HG02571 (cell line): ENCODE data around the gene CD46.
"Not testable (repeated sequence)": the region's sequence is repeated elsewhere in the genome, so short reads cannot be mapped to it uniquely, and the experiment has no call there.

Source experiments
- ATAC-seq: cut with Tn5 transposase; IDR thresholded peaks from one replicate; pipeline ENCODE4 v1.9.1; 2021; ENCODE audit warnings: mild to moderate bottlenecking, moderate library complexity; ENCODE audit not compliant: unreplicated experiment

The CD46 gene

DNA sequence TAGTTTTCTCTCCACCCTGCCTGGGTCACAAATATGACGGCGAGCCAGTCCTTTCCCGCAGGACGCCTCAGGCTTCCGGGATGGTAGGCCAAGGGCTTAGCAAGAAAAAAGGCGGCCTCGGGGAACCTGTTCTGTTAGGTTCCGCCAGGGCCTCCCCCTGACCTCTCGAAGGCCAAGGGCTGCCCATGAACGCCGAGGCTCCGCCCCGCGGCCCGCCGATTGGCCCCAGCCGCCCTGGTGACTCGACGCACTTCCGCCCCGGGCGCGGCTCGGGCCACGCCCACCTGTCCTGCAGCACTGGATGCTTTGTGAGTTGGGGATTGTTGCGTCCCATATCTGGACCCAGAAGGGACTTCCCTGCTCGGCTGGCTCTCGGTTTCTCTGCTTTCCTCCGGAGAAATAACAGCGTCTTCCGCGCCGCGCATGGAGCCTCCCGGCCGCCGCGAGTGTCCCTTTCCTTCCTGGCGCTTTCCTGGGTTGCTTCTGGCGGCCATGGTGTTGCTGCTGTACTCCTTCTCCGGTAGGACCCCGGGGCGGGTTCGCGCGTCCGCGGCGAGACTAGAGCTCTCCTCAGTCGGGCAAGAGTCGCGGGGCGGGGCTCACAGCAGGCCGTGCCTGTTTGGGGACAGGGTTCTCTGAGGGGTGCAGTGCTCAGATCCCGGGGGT is at the start of gene CD46:
Gene CD46 (plus strand): TSS at position 265 of the 666 bp plus-strand sequence. CDS start 159 bp downstream, at position 424.
- peak; percentile 97 for ATAC-seq

DNA sequence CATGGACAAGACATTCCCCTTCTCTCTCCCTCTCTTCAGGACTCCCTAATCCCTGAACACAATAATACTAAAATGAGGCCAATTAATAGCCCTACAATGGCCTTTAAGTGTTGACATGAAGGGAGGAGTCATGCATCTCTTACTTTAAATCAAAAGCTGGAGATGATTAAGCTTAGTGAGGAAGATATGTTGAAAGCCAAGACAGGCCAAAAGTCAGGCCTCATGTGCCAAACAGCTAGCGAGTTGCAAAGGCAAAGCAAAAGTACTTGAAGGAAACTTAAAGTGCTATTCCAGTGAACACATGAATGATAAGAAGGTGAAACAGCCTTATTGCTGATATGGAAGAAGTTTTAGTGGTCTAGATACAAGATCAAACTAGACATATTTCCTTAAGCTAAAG is 49.5 kb upstream of the CD46 start:
- ATAC-seq = no peak

DNA sequence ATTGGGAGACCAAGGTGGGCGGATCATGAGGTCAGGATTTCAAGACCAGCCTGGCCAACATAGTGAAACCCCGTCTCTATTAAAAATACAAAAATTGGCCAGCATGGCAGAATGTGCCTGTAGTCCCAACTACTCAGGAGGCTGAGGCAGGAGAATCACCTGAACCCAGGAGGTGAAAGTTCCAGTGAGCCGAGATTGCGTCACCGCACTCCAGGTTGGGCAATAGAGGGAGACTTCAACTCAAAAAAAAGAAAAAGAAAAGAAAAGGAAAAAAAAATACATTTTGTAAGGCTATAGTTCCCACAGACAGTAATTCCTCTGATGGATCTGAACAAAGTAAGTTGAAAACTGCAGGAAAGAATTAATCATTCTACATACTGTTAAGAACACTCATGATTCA is 48.1 kb upstream of the CD46 start:
- ATAC-seq = no peak

DNA sequence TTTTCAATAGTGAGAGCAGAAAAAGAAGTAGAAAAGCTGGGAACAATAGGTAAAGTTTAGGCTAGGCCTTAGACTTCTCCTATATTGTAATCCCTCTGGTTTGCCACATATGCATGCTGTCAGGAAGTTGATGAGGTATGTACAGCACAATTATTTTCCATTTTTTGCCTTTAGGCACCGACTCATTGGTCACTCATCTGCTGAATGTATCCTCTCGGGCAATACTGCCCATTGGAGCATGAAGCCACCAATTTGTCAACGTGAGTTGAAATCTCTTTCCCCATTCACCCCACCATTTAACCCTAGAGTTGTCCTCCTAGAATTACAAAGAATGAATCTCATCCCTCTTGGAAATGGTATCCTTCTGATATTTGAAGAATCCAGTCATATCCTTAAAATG is 43.9 kb upstream of the CD46 start:
- not testable (repeated sequence) for ATAC-seq

DNA sequence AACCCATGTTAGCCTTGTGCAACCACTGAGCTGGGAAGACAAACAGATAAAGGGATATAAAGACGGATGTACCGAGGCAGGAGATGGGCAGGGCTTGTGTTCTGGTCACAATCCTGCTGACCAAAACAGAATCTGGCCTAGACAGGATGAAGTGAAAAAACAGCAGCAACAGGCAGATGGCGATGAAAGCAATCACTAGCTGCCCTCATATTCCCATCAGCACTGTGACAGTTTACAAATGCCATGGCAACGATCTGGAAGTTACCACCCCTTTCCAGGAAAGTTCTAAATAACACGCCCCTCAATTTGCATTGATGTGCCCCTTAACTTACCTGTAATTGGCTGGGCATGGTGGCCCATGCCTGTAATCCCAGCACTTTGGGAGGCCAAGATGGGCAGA is 40.6 kb upstream of the CD46 start:
- ATAC-seq = no peak

DNA sequence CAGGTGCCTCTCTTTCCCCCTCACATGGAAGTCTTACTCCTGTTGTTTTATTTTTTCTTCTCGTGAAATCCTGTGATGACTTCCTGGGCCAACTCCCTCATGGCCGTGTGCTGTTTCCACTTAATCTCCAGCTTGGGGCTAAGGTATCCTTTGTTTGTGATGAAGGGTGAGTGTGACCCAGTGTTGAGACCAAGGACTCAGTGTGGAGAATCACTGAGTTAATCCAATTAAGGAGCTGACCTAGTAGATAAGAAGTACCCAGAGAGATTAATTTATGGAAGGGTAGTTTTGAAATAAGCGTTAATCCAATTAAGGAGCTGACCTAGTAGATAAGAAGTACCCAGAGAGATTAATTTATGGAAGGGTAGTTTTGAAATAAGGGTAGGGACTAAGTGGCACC is 39.2 kb upstream of the CD46 start:
- not testable (repeated sequence) for ATAC-seq

DNA sequence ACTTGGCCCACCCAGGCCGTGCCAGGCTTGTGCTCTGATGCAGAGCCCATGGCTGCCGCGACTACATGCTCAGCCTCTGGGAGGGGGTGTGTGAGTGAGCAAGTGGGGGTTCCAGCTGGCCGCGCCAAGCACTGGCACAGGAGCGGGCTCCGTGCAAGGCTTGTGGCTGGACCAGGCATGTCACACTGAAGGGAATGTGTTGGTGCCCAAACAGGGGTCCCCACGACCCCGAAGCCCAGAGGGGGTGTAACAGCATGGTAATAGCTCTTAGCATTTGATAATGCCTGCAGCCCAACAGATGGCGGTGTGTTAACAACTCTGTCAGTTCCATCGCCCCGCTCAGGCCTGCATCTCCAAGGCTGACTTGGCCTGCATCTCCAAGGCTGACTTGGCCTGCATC is 38.3 kb upstream of the CD46 start:
- no peak for ATAC-seq

DNA sequence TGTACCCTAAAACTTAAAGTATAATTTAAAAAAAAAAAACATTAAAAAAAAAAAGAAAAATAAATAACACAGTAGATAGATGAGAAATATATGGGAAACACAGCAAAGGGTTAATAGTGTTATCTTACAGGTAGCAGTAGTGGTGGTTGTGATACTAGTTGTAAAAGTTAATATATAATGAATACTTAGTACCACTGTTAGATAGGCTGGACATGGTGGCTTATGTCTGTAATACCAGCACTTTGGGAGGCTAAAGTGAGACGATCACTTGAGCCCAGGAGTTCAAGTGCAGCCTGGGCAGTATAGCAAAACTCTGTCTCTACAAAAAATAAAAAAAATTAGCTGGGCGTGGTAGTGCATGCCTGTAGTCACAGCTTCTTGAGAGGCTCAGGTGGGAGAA is 32.6 kb upstream of the CD46 start:
- no peak for ATAC-seq

DNA sequence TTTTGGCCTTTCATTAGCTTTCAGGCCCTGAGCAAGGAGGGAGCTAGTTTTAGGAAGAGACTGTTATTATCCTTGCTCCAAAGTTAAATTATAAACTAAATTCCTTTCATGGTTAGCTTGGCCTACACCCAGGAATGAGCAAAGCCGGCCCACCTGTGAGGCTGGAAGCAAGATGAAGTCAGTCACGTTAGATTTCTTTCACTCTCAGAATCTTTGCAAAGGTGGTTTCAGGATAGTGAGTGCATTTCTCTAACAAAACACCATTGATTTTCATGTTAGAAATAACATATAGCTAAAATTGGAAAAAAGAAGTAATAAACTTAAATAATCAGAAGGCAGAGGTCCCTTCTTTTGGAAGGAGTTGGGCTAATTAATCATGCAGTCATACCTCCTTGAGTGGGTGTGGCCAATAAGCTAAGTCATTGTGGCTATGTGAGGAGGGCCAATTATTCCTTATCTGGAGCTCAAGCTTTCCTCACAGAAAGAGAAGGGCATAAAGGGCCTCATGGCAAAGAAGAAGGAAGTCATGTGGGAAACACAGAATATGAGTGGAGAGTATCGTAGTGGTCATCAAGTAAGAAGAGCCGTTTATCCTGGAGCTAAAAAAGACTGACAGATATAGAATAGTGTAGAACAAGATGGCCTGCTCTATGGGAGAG is 23.5 kb upstream of the CD46 start:
- not testable (repeated sequence) for ATAC-seq

DNA sequence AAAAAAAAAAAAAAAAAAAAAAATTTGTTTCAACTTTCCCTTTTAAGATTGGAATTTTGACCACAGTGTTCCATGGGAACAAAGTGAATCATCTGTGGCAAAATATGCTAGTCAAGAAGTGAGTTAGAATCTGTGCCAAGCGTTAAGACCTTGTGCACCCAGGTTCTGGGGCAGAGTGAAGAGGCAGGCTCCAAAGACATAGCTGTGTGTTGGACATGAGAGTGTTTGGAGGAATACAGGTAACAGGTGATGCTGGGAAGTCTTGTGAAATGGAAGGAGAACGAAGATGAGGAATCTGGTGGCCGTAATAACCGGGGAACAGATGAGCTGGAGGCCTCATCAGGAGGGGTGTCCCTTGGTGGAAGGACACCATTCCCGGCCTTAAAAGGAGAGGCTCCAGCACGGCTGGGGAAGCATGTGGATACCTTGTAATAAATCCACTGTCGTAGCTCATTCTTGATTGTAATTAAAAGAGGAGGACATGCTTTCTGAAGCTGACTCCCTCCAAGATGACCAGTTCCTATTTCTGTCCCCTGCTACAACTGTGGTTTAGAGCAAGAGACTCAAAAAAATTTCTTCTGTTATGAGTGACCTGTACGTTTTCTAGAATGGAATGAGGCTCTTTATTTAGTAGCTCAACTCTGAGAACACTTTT is 14.2 kb upstream of the CD46 start:
- not testable (repeated sequence) for ATAC-seq

DNA sequence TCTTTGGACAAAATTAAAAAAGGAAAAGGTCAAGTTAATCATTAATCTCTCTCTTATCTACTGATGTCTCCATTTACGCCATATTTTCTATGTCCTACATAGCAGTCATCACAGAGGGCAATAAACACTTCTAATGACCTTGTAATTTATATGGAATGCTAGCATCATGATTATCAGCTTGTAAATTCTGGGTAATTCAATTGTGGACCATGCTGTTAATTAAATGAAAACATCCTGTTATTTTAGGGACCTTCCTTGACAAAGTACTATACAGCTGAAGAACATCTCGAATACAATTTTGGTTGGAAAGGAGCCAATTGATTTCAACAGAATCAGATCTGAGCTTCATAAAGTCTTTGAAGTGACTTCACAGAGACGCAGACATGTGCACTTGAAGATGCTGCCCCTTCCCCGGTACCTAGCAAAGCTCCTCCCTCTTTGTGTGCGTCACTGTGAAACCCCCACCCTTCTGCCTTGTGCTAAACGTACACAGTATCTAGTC is 13.6 kb upstream of the CD46 start:
- ATAC-seq = not testable (repeated sequence)

DNA sequence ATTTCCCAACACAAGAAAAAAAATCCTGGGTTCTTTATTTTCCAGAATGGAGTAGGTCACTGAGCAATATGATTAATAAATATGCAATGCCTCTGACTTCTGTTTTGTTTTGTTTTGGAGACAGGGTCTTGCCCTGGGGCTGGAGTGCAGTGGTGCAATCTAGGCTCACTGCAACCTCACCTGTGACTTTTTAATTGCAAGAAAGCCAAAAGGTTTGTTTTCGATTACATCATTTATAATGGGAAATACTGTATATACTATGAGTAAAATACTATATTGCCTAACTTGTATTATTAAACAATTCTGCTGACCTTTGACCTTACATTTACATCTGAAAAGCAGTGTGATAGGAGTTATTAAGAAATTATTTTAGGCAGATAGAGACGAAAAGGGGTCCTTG is 11.6 kb upstream of the CD46 start:
- ATAC-seq = no peak

DNA sequence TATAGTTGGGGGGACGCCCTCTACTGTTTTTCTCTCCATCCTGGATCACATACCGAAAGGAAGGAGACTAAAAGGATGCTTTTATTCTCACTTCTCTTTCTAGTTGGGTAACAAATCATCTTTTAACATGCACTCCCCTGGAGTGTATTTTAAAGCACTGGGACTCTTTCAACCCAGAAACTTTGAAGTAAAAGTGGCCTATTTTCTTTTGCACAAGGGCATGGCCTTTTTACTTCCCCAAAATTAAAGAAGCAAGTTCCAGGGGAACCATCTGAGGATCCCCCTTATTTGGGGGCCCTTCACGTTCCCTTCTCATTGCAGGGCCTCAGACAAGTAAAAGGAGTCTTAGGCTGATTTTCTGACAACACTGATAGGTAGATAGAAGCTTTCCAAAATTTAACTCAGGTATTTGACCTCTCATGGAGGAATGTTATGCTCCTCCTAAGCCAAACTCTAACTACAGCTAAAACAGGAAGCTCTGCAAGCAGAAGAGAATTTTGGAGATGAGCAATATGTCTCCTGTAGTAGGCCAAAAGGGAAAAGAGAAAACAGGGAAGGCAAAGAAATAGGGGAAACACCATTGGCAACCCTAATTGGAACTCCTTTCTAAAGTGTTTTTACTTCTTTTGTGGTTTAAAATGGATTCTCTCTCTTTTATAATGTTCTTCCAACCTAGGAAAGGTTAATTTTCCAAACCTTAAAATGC is 8.9 kb upstream of the CD46 start:
- no peak for ATAC-seq

DNA sequence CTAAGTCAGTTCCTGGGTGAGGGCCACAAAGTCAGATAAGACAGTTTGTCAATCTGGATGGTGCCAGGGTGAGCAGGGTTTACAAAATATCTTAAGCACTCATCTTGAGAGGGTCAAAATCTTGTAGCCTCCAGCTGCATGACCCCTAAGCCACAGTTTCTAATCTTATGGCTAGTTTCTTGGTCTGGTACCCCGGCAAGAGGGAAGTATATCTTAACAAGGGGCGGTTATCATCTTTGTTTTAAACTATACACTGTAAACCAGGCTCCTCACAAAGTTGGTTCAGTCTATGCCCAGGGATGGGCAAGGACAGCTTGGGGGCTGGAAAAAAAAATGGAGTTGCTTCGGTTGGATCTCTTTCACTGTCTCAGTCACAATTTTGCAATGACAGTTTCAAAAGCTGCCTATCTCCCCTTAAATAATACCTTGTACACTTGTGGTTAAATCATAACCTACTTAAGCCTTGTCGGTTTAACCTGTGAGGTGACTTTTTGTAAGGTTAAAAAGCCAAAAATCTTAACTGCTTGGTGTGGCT is 7.8 kb upstream of the CD46 start:
- no peak for ATAC-seq

DNA sequence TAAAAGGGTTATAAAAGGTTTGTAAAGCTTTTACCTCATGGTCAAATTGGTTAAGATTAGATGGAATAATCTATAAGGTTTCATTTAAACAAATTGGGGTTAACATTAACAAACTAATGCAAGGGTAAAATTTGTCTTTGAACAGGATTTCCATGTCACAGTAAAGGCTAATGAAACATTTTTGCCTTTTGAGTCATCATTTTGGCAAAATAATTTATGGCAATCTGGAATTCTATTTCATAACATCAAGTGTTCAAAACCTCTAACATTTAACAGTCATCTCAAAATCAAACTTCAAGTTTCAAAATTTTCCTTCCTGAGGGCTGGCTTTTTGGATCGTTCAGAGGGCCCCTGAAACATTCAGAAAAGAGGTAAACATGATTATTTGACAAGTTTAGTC is 6.6 kb upstream of the CD46 start:
- no peak for ATAC-seq

DNA sequence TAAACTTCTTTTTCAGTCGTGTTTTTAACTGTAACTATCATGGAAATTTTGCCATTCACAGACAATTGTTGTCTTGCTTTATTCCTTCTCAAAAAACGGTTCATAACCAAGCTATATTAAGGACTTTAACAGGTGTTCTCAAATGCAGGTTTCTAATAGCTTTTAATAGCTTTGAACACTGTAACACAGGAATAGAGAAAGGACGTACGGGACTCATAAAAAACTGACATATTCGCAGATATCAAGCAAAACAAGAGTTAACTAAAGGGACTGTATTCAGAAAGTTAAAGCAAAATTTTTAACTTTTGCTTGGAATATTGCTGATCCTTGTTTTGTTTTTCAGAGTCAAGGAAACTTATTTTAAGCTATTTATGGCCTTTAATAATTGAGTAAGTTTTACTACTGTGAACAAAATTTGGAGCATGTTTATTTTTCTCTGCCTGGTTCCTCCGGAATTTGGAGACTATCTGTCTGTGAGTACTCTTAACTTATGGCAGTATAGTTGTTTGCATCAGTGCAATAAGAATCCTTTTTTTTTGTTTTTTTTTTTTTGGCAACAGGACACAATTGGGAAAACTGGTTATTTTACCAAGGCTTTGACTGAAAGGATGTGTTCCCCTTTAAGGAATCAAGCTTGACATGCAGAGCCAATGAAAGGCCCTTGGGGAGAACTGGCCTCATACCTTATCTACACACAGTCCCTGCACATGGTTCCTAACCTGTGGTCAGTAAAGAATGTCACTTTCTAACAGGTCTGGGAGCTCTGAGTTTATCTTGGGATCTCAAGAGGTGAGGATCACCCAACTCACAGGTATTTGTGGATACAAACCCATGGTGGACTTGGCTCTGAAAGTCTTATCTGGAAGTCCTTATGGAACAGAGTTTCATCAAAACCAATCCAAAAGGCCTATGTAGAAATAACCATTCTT is 5.8 kb upstream of the CD46 start:
- ATAC-seq = no peak

DNA sequence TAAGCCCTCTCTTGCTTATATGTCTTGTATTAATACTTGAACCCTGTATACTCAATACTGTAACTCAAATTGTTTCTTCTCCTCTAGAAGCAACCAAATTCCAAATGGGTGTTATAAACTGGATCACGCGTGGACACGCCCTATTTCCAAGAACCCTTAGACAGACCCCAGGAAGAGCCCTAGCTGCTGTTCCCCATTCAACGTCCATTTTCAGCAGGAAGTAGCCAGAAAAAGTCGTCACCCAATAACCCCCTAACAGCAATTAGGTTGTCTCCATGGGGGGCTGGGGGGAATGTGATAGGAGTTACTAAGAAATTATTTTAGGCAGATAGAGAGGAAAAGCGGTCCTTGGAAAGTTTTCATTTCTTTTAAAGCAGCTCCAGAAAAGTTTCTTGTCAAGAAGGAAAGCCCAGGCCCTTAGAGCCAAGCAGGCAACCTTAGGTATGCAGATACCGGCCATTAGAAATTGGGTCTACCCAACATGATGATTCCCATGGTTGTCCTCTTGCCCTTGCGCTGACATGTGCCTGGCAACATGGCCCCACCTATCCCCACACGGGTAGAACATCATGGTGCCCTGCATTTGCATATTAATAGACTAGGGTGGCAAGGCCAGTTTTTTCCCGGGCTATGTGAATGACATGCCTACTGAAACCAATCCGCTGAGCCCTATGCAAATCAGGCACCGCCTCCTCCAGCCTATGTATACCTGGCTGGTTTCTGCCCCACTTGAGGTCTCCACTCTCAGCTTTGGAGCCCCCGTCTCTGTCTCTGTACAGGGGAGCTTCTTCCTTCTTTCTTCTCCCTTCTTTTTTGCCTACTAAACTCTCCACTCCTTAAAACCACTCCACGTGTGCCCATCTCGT is 4.0 kb upstream of the CD46 start:
- no peak for ATAC-seq

DNA sequence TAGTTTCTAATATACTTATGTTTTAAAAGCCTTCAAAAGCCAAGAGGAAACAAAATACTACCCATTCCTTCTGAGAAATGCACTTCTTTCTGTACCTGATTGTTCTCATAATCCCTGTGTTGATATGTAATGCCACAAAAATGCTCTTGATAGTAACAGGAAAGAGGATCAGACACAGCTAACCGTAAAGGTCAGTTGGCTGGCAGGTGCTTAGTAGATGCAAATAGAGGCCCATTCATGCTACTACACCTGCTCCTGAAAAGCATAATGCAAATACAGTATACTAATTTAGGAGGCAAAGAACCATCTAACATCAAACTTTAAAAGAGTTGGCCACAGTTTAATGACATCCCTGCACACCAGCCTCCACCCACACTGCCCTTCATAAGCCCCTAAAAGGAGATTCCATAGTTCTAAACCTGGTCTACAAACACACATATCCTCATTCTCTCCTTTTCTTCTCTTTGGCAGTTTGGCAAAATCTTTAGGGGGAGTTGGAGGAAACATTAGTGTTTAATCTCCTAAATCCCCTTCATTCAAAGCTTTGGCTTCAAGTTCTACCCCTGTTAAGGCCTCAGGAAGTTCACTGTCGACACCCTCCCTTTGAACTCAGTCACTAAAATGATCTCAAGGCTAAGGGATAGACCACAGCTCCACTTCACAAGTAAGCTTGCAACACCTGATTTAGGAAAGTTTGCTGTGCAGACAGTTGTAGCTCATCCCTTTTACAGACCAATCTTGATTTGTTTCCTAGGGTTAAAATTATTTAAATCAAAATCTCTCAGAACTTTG is 2.9 kb upstream of the CD46 start:
- no peak for ATAC-seq
